Neural cell (in vitro differentiated cells): ENCODE data around the gene LRIT1. TPM values are rescaled to one million over a fixed set of nuclear protein-coding genes. Genes with fewer than 3 reads are reported as not detected.

Source experiments
- H2AFZ ChIP-seq: fragments of 200-600, 300-800 bp; sonication (generic), shearing (Covaris generic); 2 replicates; pipeline ENCODE4 v1.6.0; 2014; ENCODE audit warnings: low read depth, mild to moderate bottlenecking, antibody characterized with exemption, low read length, moderate library complexity
- H3F3A ChIP-seq: fragments of 200-600 bp; shearing (Covaris generic); 2 replicates; pipeline ENCODE4 v1.6.1; 2016; ENCODE audit warnings: mild to moderate bottlenecking, moderate library complexity, mixed read lengths, antibody characterized with exemption, low read length; ENCODE audit not compliant: insufficient read depth, poor library complexity, severe bottlenecking
- H3K27ac ChIP-seq: fragments of 200-600, 300-800 bp; sonication (generic), shearing (Covaris generic); 2 replicates; pipeline ENCODE4 v1.5.1; 2014; ENCODE audit warnings: mild to moderate bottlenecking, low read length, moderate library complexity
- H3K27me3 ChIP-seq: fragments of 300-800, 200-600 bp; sonication (generic), shearing (Covaris generic); 2 replicates; pipeline ENCODE4 v1.6.0; 2014; ENCODE audit warnings: mild to moderate bottlenecking, low read depth, low read length, moderate library complexity; ENCODE audit not compliant: insufficient read depth
- H3K36me3 ChIP-seq: fragments of 300-800, 200-600 bp; sonication (generic), shearing (Covaris generic); 2 replicates; pipeline ENCODE4 v1.5.1; 2014; ENCODE audit warnings: mild to moderate bottlenecking, antibody characterized with exemption, low read length, moderate library complexity; ENCODE audit not compliant: insufficient read depth
- H3K4me2 ChIP-seq: fragments of 300-800, 200-600 bp; sonication (generic), shearing (Covaris generic); 2 replicates; pipeline ENCODE4 v1.6.0; 2014; ENCODE audit warnings: mild to moderate bottlenecking, low read length
- H3K4me3 ChIP-seq: fragments of 300-800, 200-600 bp; sonication (generic), shearing (Covaris generic); 2 replicates; pipeline ENCODE4 v1.5.1; 2014; ENCODE audit warnings: mild to moderate bottlenecking, low read length, moderate library complexity
- H3K79me2 ChIP-seq: fragments of 200-600 bp; shearing (Covaris generic); replicated peaks from 2 replicates; pipeline ENCODE4 v1.6.0; 2014; ENCODE audit warnings: mild to moderate bottlenecking, low read length, moderate library complexity; ENCODE audit not compliant: insufficient read depth
- H3K9ac ChIP-seq: fragments of 300-800, 200-600 bp; sonication (generic), shearing (Covaris generic); 2 replicates; pipeline ENCODE4 v1.6.1; 2016; ENCODE audit warnings: mild to moderate bottlenecking, low read length, mixed read lengths
- H3K9me2 ChIP-seq: fragments of 200-600 bp; shearing (Covaris generic); 2 replicates; pipeline ENCODE4 v1.6.1; 2016; ENCODE audit warnings: mild to moderate bottlenecking, low read length, mixed read lengths; ENCODE audit not compliant: insufficient read depth
- H3K9me3 ChIP-seq: fragments of 200-600, 300-800 bp; sonication (generic), shearing (Covaris generic); 2 replicates; pipeline ENCODE4 v1.6.1; 2016; ENCODE audit warnings: mild to moderate bottlenecking, mixed run types, low read length, moderate library complexity, mixed read lengths
- H4K20me1 ChIP-seq: fragments of 200-600 bp; shearing (Covaris generic); 2 replicates; pipeline ENCODE4 v1.6.1; 2016; ENCODE audit warnings: mild to moderate bottlenecking, mixed run types; ENCODE audit not compliant: insufficient read depth
- EP300 ChIP-seq: fragments of 450-650 bp; conservative IDR thresholded peaks from 2 replicates; pipeline ENCODE4 v1.6.1; 2014; ENCODE audit warnings: antibody characterized with exemption, mild to moderate bottlenecking, moderate library complexity; ENCODE audit not compliant: poor library complexity, severe bottlenecking
- EZH2 ChIP-seq: fragments of 200-600, 300-800 bp; shearing (Covaris generic), sonication (generic); IDR thresholded peaks from 2 replicates; pipeline ENCODE4 v1.6.1; 2014; ENCODE audit warnings: antibody characterized with exemption, low read length, borderline replicate concordance, mild to moderate bottlenecking; ENCODE audit not compliant: insufficient read depth, poor library complexity, severe bottlenecking
- MXI1 ChIP-seq: fragments of 450-650 bp; conservative IDR thresholded peaks from 2 replicates; pipeline ENCODE4 v1.6.1; 2014; ENCODE audit warnings: antibody characterized with exemption, mild to moderate bottlenecking; ENCODE audit not compliant: poor library complexity, severe bottlenecking
- POLR2AphosphoS5 ChIP-seq: IDR thresholded peaks from 2 replicates; pipeline ENCODE4 v1.6.1; 2012
- RAD21 ChIP-seq: fragments of 450-650 bp; conservative IDR thresholded peaks from 2 replicates; pipeline ENCODE4 v1.6.1; 2014; ENCODE audit warnings: antibody characterized with exemption, mild to moderate bottlenecking, moderate library complexity
- SMC3 ChIP-seq: fragments of 450-650 bp; conservative IDR thresholded peaks from 2 replicates; pipeline ENCODE4 v1.6.1; 2014; ENCODE audit warnings: antibody characterized with exemption, mild to moderate bottlenecking, moderate library complexity; ENCODE audit not compliant: poor library complexity
- TAF1 ChIP-seq: IDR thresholded peaks from 2 replicates; pipeline ENCODE4 v1.6.1; 2012; ENCODE audit warnings: low read depth
- polyA plus RNA-seq: library from polyadenylated mRNA; depleted of rRNA; stranded (reverse); fragments of >200 nt; gene quantifications from 2 replicates; pipeline ENCODE4 v1.2.3, GENCODE V29; 2014
- TF ChIP-seq, protein P1 (sequence below): IDR thresholded peaks from 2 replicates; pipeline ENCODE4 v1.6.1; 2012; ENCODE audit warnings: borderline replicate concordance
- TF ChIP-seq, protein P2 (sequence below): fragments of 450-650 bp; IDR thresholded peaks from 2 replicates; pipeline ENCODE4 v1.5.1; 2014; ENCODE audit warnings: antibody characterized with exemption, mild to moderate bottlenecking, moderate library complexity; ENCODE audit not compliant: poor library complexity, severe bottlenecking

Gene LRIT1
- polyA plus RNA-seq, 1 donor from 2014 or later: not detected

DNA sequence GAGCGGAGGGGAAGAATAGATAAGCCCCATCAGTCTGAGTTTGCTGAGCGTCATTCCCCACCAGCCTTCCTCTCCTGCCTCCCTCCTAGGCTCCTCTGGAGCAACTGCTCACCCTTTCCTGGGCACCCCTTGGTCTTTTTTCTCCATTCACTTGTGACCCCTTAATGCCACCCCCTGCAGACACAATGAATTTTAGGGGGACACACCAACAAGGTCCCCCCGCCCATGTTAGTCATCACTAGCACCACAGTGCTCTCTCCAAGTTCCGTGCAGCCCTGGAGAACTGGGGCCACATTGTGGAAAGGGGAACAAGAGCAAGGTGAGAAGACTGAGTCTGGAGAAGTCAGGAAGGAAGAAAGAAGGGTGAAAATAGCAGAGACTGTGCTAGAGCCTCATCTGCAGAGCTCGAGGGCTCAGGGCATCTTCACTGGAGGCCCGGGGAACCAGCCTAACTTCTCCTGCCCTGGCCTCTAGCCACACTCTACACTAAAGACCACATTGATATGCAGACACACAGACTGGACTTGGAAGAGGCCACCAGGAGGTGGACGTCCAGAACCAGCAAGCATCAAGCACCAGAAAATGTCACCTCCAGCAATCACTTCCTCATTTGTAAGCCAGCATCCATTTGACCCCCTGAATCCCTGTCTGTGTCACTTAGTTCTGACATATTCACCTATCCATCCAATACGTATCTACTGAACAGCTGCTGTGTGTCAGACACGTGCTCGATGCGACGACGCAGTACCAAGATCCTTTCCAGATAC, 21.0 kb upstream of the LRIT1 start:
- Histone ChIP-seq H3K36me3 (no peaks in the 10 kb centered on the region), H3K9me2 (no peaks in the 10 kb centered on the region), H3K79me2 (no peaks in the 10 kb centered on the region), H3K27me3 (no peaks in the 10 kb centered on the region), H3K9me3 (no peaks in the 10 kb centered on the region), H3F3A (no peaks in the 10 kb centered on the region), H3K9ac (no peak overlapping the region), H3K27ac (no peak overlapping the region), H3K4me3 (no peak overlapping the region), H4K20me1 (no peaks in the 10 kb centered on the region), H2AFZ (no peak overlapping the region), H3K4me2 (no peak overlapping the region)
- no peak for TF ChIP-seq TAF1
- TF ChIP-seq EZH2: no peak
- TF ChIP-seq MXI1: no peak
- TF ChIP-seq, protein P1, sequence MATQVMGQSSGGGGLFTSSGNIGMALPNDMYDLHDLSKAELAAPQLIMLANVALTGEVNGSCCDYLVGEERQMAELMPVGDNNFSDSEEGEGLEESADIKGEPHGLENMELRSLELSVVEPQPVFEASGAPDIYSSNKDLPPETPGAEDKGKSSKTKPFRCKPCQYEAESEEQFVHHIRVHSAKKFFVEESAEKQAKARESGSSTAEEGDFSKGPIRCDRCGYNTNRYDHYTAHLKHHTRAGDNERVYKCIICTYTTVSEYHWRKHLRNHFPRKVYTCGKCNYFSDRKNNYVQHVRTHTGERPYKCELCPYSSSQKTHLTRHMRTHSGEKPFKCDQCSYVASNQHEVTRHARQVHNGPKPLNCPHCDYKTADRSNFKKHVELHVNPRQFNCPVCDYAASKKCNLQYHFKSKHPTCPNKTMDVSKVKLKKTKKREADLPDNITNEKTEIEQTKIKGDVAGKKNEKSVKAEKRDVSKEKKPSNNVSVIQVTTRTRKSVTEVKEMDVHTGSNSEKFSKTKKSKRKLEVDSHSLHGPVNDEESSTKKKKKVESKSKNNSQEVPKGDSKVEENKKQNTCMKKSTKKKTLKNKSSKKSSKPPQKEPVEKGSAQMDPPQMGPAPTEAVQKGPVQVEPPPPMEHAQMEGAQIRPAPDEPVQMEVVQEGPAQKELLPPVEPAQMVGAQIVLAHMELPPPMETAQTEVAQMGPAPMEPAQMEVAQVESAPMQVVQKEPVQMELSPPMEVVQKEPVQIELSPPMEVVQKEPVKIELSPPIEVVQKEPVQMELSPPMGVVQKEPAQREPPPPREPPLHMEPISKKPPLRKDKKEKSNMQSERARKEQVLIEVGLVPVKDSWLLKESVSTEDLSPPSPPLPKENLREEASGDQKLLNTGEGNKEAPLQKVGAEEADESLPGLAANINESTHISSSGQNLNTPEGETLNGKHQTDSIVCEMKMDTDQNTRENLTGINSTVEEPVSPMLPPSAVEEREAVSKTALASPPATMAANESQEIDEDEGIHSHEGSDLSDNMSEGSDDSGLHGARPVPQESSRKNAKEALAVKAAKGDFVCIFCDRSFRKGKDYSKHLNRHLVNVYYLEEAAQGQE: no peak
- no peak for TF ChIP-seq RAD21
- TF ChIP-seq POLR2AphosphoS5: no peak
- TF ChIP-seq SMC3: no peak
- TF ChIP-seq EP300: no peak
- TF ChIP-seq, protein P2, sequence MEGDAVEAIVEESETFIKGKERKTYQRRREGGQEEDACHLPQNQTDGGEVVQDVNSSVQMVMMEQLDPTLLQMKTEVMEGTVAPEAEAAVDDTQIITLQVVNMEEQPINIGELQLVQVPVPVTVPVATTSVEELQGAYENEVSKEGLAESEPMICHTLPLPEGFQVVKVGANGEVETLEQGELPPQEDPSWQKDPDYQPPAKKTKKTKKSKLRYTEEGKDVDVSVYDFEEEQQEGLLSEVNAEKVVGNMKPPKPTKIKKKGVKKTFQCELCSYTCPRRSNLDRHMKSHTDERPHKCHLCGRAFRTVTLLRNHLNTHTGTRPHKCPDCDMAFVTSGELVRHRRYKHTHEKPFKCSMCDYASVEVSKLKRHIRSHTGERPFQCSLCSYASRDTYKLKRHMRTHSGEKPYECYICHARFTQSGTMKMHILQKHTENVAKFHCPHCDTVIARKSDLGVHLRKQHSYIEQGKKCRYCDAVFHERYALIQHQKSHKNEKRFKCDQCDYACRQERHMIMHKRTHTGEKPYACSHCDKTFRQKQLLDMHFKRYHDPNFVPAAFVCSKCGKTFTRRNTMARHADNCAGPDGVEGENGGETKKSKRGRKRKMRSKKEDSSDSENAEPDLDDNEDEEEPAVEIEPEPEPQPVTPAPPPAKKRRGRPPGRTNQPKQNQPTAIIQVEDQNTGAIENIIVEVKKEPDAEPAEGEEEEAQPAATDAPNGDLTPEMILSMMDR: no peak

DNA sequence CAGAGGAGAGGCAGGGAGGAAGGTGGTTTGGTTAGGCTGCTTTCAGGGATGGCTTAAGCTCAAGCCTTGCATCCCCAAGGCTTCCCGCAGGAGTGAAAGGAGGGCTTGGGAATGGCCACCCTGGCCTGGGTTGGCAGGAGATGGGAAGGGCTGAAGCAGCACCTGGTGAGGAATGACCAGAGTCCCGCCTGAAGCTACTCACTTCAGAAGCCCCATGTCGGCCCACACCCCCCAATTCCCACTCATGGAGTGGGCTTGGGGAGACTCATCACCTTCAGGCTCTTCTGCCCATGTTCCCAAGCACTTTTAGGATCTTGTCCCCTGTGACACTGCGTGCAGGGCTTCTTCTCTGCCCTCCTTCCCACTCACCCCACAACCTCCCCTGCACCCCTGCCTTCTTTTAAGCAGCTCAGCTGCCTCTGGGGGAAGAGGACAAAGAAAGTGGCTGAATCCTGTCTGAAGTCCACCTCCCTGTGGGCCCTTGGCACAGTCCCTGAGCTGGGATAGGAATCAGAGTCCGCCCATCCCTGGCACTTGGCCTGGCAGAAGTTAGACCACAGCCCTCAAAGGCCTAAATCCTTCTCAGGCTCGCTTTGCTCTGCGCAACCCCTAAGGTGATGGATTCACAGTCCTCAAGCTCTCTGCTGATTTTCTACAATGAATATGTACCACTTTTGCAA, 20.0 kb upstream of the LRIT1 start:
- H3K79me2 ChIP-seq: no peaks in the 10 kb centered on the region
- no peak overlapping the region for H2AFZ ChIP-seq
- H3K27ac ChIP-seq: no peak overlapping the region
- no peak overlapping the region for H3K4me3 ChIP-seq
- no peaks in the 10 kb centered on the region for H4K20me1 ChIP-seq
- no peak overlapping the region for H3K9ac ChIP-seq
- no peaks in the 10 kb centered on the region for H3K9me3 ChIP-seq
- H3K36me3 ChIP-seq: no peaks in the 10 kb centered on the region
- no peak overlapping the region for H3K4me2 ChIP-seq
- no peaks in the 10 kb centered on the region for H3F3A ChIP-seq
- H3K27me3 ChIP-seq: no peaks in the 10 kb centered on the region
- H3K9me2 ChIP-seq: no peaks in the 10 kb centered on the region
- TF ChIP-seq, protein P1: no peak
- no peak for TF ChIP-seq EP300
- TF ChIP-seq POLR2AphosphoS5: no peak
- TF ChIP-seq MXI1: no peak
- no peak for TF ChIP-seq TAF1
- no peak for TF ChIP-seq SMC3
